SK-N-SH treated with all-trans-retinoic acid at 6 μM for 48 hours (cell line): ENCODE results near the gene SPATA3.

Experiments used
- ATAC-seq: fragments of 200-7000 bp; cut with Tn5 transposase; 3 replicates; pipeline ENCODE4 v1.9.1; 2020; ENCODE audit warnings: mild to moderate bottlenecking, moderate library complexity
- ARNTL ChIP-seq: fragments of 450-650 bp; formaldehyde crosslinking; IDR thresholded peaks from 2 replicates; pipeline ENCODE4 v1.5.0; 2020; ENCODE audit warnings: low read depth, mild to moderate bottlenecking, moderate library complexity, borderline replicate concordance
- BACH2 ChIP-seq: fragments of 250-450 bp; sonication (Bioruptor Pico); IDR thresholded peaks from 2 replicates; pipeline ENCODE4 v1.9.0; 2021; ENCODE audit warnings: mild to moderate bottlenecking, borderline replicate concordance
- CREB5 ChIP-seq: fragments of 250-450 bp; sonication (Bioruptor Pico); IDR thresholded peaks from 2 replicates; pipeline ENCODE4 v1.5.1; 2020; ENCODE audit warnings: low read depth, mild to moderate bottlenecking, moderate library complexity
- CSDC2 ChIP-seq: fragments of 250-450 bp; sonication (Bioruptor Pico); IDR thresholded peaks from 2 replicates; pipeline ENCODE4 v1.5.0; 2020; ENCODE audit warnings: mild to moderate bottlenecking, moderate library complexity
- CSRNP3 ChIP-seq: fragments of 250-450 bp; sonication (Bioruptor Pico); IDR thresholded peaks from 2 replicates; pipeline ENCODE4 v1.5.1; 2021; ENCODE audit warnings: mild to moderate bottlenecking, moderate library complexity
- ESRRG ChIP-seq: fragments of 250-450 bp; sonication (Bioruptor Pico); IDR thresholded peaks from 2 replicates; pipeline ENCODE4 v1.6.1; 2021; ENCODE audit warnings: mild to moderate bottlenecking
- ISL1 ChIP-seq: fragments of 250-450 bp; sonication (Bioruptor Pico); IDR thresholded peaks from 2 replicates; pipeline ENCODE4 v2.1.2; 2022; ENCODE audit warnings: mild to moderate bottlenecking, moderate library complexity
- OSR1 ChIP-seq: fragments of 250-450 bp; sonication (Bioruptor Pico); IDR thresholded peaks from 2 replicates; pipeline ENCODE4 v1.8.0; 2022; ENCODE audit warnings: moderate library complexity, mild to moderate bottlenecking, inconsistent platforms
- PATZ1 ChIP-seq: fragments of 250-450 bp; sonication (Bioruptor Pico); IDR thresholded peaks from 2 replicates; pipeline ENCODE4 v1.8.0; 2020; ENCODE audit warnings: mild to moderate bottlenecking, moderate library complexity, borderline replicate concordance
- POU6F1 ChIP-seq: fragments of 250-450 bp; sonication (Bioruptor Pico); IDR thresholded peaks from 2 replicates; pipeline ENCODE4 v1.8.0; 2021; ENCODE audit warnings: low read depth, mild to moderate bottlenecking, moderate library complexity, borderline replicate concordance
- PPARA ChIP-seq: fragments of 250-450 bp; sonication (Bioruptor Pico); IDR thresholded peaks from 2 replicates; pipeline ENCODE4 v1.5.0; 2020; ENCODE audit warnings: mild to moderate bottlenecking, borderline replicate concordance
- RARB ChIP-seq: fragments of 250-450 bp; sonication (Bioruptor Pico); IDR thresholded peaks from 2 replicates; pipeline ENCODE4 v1.8.0; 2021; ENCODE audit warnings: mild to moderate bottlenecking, moderate library complexity
- SNAI2 ChIP-seq: fragments of 250-450 bp; sonication (Bioruptor Pico); IDR thresholded peaks from 2 replicates; pipeline ENCODE4 v1.5.0; 2020; ENCODE audit warnings: mild to moderate bottlenecking, moderate library complexity
- TCF4 ChIP-seq: fragments of 250-450 bp; sonication (Bioruptor Pico); IDR thresholded peaks from 2 replicates; pipeline ENCODE4 v1.8.0; 2021; ENCODE audit warnings: mild to moderate bottlenecking, moderate library complexity, borderline replicate concordance
- TOX ChIP-seq: fragments of 250-450 bp; sonication (Bioruptor Pico); IDR thresholded peaks from 2 replicates; pipeline ENCODE4 v1.8.0; 2021; ENCODE audit warnings: mild to moderate bottlenecking, moderate library complexity, borderline replicate concordance
- TSHZ2 ChIP-seq: fragments of 250-450 bp; sonication (Bioruptor Pico); IDR thresholded peaks from 2 replicates; pipeline ENCODE4 v1.5.0; 2020; ENCODE audit warnings: mild to moderate bottlenecking, moderate library complexity
- ZC3H10 ChIP-seq: fragments of 250-450 bp; sonication (Bioruptor Pico); IDR thresholded peaks from 2 replicates; pipeline ENCODE4 v1.5.1; 2021; ENCODE audit warnings: mild to moderate bottlenecking, moderate library complexity
- ZFP3 ChIP-seq: fragments of 250-450 bp; sonication (Bioruptor Pico); IDR thresholded peaks from 2 replicates; pipeline ENCODE4 v1.5.0; 2020; ENCODE audit warnings: mild to moderate bottlenecking, moderate library complexity
- ZFP30 ChIP-seq: fragments of 450-650 bp; formaldehyde crosslinking; IDR thresholded peaks from 2 replicates; pipeline ENCODE4 v1.5.0; 2022; ENCODE audit warnings: mild to moderate bottlenecking, moderate library complexity
- ZNF565 ChIP-seq: fragments of 450-650 bp; formaldehyde crosslinking; conservative IDR thresholded peaks from 2 replicates; pipeline ENCODE4 v1.5.0; 2020; ENCODE audit warnings: low read depth, mild to moderate bottlenecking, moderate library complexity

SPATA3 gene

GRCh38 chr2:231050018-231050901 is 54.3 kb downstream of the SPATA3 start (continued):
- no peak for TF ChIP-seq RARB
- no peak for TF ChIP-seq POU6F1 (CRISPR knock-in tag)

- no peak for TF ChIP-seq POU6F1 (CRISPR knock-in tag)
- TF ChIP-seq ARNTL (CRISPR knock-in tag): no peak
- TF ChIP-seq ESRRG (CRISPR knock-in tag): no peak
- no peak for TF ChIP-seq ZC3H10
- no peak for TF ChIP-seq ZFP3 (CRISPR knock-in tag)
- no peak for TF ChIP-seq TSHZ2
- TF ChIP-seq BACH2 (CRISPR knock-in tag): no peak
- no peak for TF ChIP-seq ISL1 (CRISPR knock-in tag)
- TF ChIP-seq OSR1 (CRISPR knock-in tag): no peak
- TF ChIP-seq PPARA (CRISPR knock-in tag): no peak
- no peak for ATAC-seq
Measured at GRCh38 chr2:231051116-231051515, 55.2 kb downstream of the SPATA3 start.

- peak; percentile 91 for ATAC-seq
- TF ChIP-seq ZNF565 (CRISPR knock-in tag): no peak
- no peak for TF ChIP-seq CSRNP3
- no peak for TF ChIP-seq RARB
- no peak for TF ChIP-seq PPARA (CRISPR knock-in tag)
Measured at GRCh38 chr2:231052494-231053451, 56.9 kb downstream of the SPATA3 start.

GRCh38 chr2:231053846-231054245 is 57.9 kb downstream of the SPATA3 start:
- no peak for ATAC-seq
- TF ChIP-seq OSR1 (CRISPR knock-in tag): no peak
- no peak for TF ChIP-seq ARNTL (CRISPR knock-in tag)
- TF ChIP-seq ZFP3 (CRISPR knock-in tag): no peak
- TF ChIP-seq TOX (CRISPR knock-in tag): no peak
- TF ChIP-seq PATZ1: no peak
- no peak for TF ChIP-seq POU6F1 (CRISPR knock-in tag)
- no peak for TF ChIP-seq PPARA (CRISPR knock-in tag)
- no peak for TF ChIP-seq RARB
- no peak for TF ChIP-seq ZNF565 (CRISPR knock-in tag)
- TF ChIP-seq BACH2 (CRISPR knock-in tag): no peak
- no peak for TF ChIP-seq ZFP30 (CRISPR knock-in tag)
- no peak for TF ChIP-seq CREB5 (CRISPR knock-in tag)
- no peak for TF ChIP-seq TCF4 (CRISPR knock-in tag)
- TF ChIP-seq SNAI2: no peak
- no peak for TF ChIP-seq ZC3H10
- no peak for TF ChIP-seq CSDC2
